Ureter (tissue), 1 donor: Measurements from ENCODE around the gene USP21. TPM values are rescaled to one million over a fixed set of nuclear protein-coding genes. Genes with fewer than 3 reads are reported as not detected.

Source experiments
- DNase-seq: peaks from one replicate; pipeline ENCODE4 v3.0.0-alpha.2; 2020; ENCODE audit warnings: low spot score
- total RNA-seq: library from RNA; stranded (reverse); gene quantifications from one replicate; pipeline ENCODE4 v1.2.4, GENCODE V29; 2023
- donor health status: DM: yes; HTN: yes; CAD: no.

Gene USP21
- total RNA-seq, 1 donor from 2014 or later, result 29.1 TPM

- DNase-seq, result no peak
Measured at GRCh38 chr1:161193561-161194235, 34.4 kb downstream of the USP21 start.

- DNase-seq, result no peak
Measured at GRCh38 chr1:161195171-161195570, 35.9 kb downstream of the USP21 start.

GRCh38 chr1:161196111-161196510 is 36.8 kb downstream of the USP21 start:
- DNase-seq, result no peak

- DNase-seq, result no peak
Measured at GRCh38 chr1:161196521-161197451, 37.5 kb downstream of the USP21 start.

GRCh38 chr1:161197560-161198193 is 38.4 kb downstream of the USP21 start:
- no peak for DNase-seq

GRCh38 chr1:161198194-161198896 is 39.0 kb downstream of the USP21 start:
- no peak for DNase-seq

GRCh38 chr1:161198897-161199431 is 39.7 kb downstream of the USP21 start, which contains the start of gene ADAMTS4:
Gene ADAMTS4, minus strand, starts transcription at chr1:161199054. Its CDS starts 427 bp downstream, at chr1:161198627.
- DNase-seq, result peak; percentile 77

- DNase-seq, result no peak
Measured at GRCh38 chr1:161199506-161200139, 40.3 kb downstream of the USP21 start.

GRCh38 chr1:161200421-161200991 is 41.2 kb downstream of the USP21 start:
- no peak for DNase-seq

- DNase-seq, result peak; percentile 70
Measured at GRCh38 chr1:161200992-161201835, 41.9 kb downstream of the USP21 start.

- DNase-seq, result peak; percentile 99
Measured at GRCh38 chr1:161201836-161202712, 42.8 kb downstream of the USP21 start, which contains the start of gene NDUFS2. Gene NDUFS2, plus strand, starts transcription at chr1:161202367. Its CDS starts 19 bp downstream, at chr1:161202386.

- no peak for DNase-seq
Measured at GRCh38 chr1:161206411-161207140, 47.3 kb downstream of the USP21 start.

GRCh38 chr1:161207173-161207572 is 47.9 kb downstream of the USP21 start:
- DNase-seq, result no peak

- DNase-seq, result peak; percentile 75
Measured at GRCh38 chr1:161209790-161210409, 50.6 kb downstream of the USP21 start.

GRCh38 chr1:161214369-161214768 is 55.1 kb downstream of the USP21 start:
- DNase-seq, result no peak

- DNase-seq, result no peak
Measured at GRCh38 chr1:161215076-161215475, 55.8 kb downstream of the USP21 start, which contains the start of gene FCER1G. Gene FCER1G, plus strand, starts transcription at chr1:161215295. Its CDS starts 27 bp downstream, at chr1:161215322.
